MM.1S (cell line): ENCODE data around the gene STYXL1.

ENCODE experiments used
- CTCF ChIP-seq: fragments of 300-600 bp; sonication (generic); IDR thresholded peaks from 2 replicates; pipeline ENCODE4 v1.5.1; 2016; ENCODE audit warnings: antibody characterized with exemption, low read length, mixed read lengths
- EZH2 ChIP-seq: fragments of 300-600 bp; sonication (generic); optimal IDR thresholded peaks from 2 replicates; pipeline ENCODE3; 2017; ENCODE audit warnings: low read depth, mild to moderate bottlenecking, antibody characterized with exemption, low read length, mixed read lengths
- EZH2phosphoT487 ChIP-seq: fragments of 300-600 bp; sonication (generic); IDR thresholded peaks from 2 replicates; pipeline ENCODE4 v1.6.1; 2018; ENCODE audit warnings: antibody characterized with exemption, low read length

DNA sequence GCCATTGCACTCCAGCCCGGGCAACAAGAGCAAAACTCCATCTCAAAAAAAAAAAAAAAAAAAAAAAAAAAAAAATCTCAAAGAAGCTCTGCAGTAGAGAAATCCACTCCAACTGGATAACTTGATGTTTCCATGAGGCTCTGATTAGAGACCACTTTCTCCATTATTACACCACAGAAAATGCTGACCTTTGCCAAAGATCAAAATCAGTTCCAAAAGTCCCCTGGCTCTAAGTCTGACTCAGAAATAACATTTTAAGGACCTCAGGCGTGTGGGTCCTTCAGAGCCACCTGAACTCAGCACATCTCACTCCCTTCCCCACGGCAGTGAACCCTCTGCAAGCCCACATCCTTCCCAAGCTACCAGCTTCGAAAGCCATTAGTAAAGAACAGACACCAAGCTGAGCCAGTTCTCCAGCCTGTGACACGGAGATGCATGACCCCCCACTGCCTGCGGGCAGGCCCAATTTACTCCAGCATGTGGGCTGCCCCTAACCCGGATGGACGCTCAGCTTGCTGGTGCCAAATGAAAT lies 39.6 kb downstream of the STYXL1 start:
- no peak for TF ChIP-seq CTCF
- TF ChIP-seq EZH2phosphoT487: no peak
- TF ChIP-seq EZH2: no peak
